ENCODE measurements around the gene ELF1.
"Not testable (repeated sequence)": the region's sequence is repeated elsewhere in the genome, so short reads cannot be mapped to it uniquely, and the experiment has no call there.

The ELF1 gene

GRCh38 chr13:40886017-40886416, 133.1 kb downstream of the ELF1 start:
- DNase-seq (ENCODE audit: low spot score) = no peak

GRCh38 chr13:40884175-40884574, 134.9 kb downstream of the ELF1 start:
- not testable (repeated sequence) for DNase-seq (ENCODE audit: low spot score)
